HG02763 (cell line): Measurements from ENCODE around the gene MICALL1.

Experiments used
- ATAC-seq: cut with Tn5 transposase; IDR thresholded peaks from one replicate; pipeline ENCODE4 v1.9.1; 2021; ENCODE audit warnings: mild to moderate bottlenecking, moderate library complexity; ENCODE audit not compliant: unreplicated experiment

Gene MICALL1, protein sequence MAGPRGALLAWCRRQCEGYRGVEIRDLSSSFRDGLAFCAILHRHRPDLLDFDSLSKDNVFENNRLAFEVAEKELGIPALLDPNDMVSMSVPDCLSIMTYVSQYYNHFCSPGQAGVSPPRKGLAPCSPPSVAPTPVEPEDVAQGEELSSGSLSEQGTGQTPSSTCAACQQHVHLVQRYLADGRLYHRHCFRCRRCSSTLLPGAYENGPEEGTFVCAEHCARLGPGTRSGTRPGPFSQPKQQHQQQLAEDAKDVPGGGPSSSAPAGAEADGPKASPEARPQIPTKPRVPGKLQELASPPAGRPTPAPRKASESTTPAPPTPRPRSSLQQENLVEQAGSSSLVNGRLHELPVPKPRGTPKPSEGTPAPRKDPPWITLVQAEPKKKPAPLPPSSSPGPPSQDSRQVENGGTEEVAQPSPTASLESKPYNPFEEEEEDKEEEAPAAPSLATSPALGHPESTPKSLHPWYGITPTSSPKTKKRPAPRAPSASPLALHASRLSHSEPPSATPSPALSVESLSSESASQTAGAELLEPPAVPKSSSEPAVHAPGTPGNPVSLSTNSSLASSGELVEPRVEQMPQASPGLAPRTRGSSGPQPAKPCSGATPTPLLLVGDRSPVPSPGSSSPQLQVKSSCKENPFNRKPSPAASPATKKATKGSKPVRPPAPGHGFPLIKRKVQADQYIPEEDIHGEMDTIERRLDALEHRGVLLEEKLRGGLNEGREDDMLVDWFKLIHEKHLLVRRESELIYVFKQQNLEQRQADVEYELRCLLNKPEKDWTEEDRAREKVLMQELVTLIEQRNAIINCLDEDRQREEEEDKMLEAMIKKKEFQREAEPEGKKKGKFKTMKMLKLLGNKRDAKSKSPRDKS

DNA sequence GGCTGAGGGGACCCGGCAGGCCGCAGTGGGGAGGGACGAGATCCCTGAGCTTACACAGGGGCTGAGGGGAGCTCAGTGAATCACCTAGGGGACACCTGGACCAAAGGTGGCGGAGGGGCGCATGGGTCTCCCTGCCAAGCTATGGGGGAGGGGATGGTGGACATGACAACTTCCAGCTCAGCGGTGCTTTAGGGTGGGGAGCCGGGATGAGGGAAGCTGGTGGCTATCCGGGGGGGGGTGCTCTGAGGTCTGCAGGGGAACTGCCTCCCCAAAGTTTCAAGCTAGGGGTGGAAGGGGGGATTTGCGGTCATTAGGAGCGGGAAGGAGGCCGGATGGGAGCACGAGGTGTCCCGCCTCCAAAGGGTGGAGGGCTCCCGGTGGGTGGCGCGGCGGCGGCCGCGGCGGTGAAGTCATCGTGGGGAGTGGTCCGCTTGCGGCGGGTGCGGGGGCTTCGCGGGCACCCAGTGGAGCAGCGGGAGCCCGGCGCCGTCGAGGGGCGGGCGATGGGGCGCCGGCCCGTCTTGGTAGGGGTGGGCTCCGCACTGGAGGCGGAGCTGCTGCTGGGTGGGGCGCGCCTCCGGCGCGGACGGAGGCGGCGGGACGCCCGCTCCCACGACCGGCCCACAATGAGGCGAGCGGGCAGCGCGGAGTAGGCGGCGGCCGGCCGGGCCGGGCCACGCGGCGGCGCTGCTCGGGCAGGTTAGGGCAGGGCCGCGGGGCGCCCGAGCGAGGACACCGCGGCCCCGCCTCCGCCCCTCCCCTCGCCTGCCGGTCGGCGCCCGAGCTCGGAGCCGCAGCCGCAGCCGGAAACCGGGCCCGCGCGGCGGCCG, at the start of gene MICALL1:
Gene MICALL1, plus strand, starts transcription at position 764 of the 830 bp plus-strand sequence. CDS start 126 bp downstream, outside the sequence.
- peak; percentile 69 for ATAC-seq

GRCh38 chr22:37860796-37861421, 45.2 kb upstream of the MICALL1 start:
- no peak for ATAC-seq

GRCh38 chr22:37862570-37863325, 43.3 kb upstream of the MICALL1 start:
- ATAC-seq: no peak

- no peak for ATAC-seq
Measured at GRCh38 chr22:37865510-37865909, 40.6 kb upstream of the MICALL1 start.

- ATAC-seq: no peak
Measured at GRCh38 chr22:37870273-37870672, 35.8 kb upstream of the MICALL1 start.

- ATAC-seq: no peak
Measured at GRCh38 chr22:37880668-37881440, 25.2 kb upstream of the MICALL1 start.

DNA sequence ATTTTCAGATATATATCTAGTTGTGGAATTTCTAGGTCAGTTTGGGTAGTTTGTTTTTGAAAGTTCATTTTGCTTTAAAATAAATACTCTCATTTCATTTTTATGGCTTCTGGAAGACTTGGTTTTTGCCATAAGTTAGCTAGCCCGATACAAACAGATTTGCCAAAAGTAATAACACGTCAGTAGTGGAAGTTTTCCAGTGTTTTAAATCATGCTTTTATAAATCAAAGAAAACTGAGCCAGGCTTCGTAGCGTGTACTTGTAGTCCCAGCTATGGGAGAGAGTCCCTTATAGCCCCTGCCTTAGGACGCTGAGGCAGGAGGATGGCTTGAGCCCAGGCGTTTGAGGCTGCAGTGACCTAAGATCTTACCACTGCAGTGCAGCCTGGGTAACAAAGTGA, 21.7 kb upstream of the MICALL1 start:
- no peak for ATAC-seq

DNA sequence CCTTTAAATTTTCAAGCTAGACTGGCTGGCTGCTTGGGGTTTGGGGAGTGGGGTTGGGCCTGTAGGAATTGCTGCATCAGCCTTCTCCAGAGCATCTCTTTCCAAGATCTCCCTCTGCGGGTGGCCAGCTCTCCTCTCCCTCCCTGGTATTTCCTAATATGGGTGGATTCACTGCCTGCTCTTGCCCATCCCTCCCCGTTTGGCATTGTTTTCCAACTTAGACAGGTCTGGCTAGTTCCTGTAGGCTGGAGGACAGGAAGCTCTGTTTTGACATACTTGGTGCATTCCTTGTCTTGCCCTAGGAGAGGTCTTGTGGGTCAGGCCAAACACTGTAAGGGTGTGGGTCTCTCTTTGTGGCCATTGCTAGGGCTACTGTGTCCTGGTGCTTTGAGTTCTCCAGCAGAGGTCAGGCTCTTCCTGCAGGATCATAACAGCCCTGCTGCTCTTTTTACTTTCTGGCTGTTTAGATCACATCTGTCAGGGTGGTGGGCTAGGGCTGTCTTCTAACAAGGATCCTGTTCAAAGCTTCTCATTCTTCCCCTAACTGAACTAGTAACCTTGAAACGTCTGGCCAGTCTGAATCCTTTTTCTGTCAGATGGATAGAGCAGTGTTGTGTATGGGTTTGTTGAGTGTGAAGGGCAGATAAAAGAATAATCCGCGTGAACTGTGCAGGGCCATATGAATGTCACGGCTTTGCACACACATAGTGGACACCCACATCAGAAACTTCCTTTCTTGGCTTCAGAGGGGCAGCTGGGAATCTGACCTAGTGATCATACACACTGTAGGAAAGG, 18.3 kb upstream of the MICALL1 start:
- no peak for ATAC-seq

- ATAC-seq: no peak
Measured at GRCh38 chr22:37891926-37892325, 14.2 kb upstream of the MICALL1 start.

DNA sequence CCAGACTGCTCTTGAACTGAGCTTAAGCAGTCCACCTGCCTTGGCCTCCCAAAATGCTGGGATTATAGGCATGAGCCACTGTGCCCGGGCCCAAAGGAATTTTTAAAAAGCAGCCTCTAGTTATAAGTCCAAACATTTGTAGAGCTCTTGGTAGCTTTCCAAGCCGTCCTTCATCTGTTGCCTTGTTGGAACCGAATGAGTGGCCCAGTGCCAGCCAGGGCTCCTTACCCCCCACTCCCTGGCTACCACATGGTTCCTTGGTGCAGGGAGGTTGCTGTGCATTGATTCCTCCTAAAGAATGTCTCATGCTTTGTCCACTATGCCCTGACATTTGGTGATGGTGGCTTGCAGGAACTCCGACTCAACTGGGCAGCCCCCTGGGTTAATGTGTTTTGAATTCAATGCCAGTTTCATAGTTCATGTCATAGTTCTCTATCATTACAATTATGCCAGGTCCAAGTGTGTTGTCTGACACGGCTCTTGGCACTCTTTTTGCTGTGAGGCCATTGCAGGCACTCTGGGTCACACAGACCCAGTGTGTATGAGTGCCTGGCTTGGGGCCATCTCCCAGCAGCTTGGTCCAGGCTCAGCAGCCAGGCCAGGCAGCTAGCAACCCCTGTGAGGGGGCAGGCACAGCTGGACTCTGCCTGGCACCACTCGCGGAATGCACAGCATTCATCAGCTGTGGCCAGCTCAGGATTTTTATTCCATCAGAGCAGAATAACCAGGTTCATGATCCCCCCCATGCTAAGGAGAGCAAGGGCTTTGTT, 13.3 kb upstream of the MICALL1 start:
- ATAC-seq: no peak

GRCh38 chr22:37893583-37893983, 12.5 kb upstream of the MICALL1 start:
- ATAC-seq: no peak

- ATAC-seq: no peak
Measured at GRCh38 chr22:37894939-37895670, 11.0 kb upstream of the MICALL1 start.

DNA sequence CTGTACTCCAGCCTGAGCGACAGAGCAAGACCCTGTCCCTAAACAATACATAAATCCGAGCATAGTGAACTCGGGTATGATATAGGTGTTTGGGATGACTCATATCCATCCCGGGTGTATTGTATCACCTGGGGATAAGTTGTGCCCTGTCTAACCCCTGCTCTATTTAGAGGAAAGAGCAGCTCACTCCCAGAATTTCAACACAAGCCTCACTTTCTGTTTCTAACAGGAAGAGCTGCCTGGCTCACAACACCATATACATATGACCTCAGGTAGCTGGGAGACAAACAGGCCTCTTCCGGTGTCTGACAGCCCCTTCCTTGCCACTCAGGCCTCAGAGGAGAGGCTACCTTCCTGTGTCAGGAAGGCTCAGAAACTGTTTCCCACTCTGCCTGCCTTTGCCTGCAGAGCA, 9.9 kb upstream of the MICALL1 start:
- no peak for ATAC-seq

DNA sequence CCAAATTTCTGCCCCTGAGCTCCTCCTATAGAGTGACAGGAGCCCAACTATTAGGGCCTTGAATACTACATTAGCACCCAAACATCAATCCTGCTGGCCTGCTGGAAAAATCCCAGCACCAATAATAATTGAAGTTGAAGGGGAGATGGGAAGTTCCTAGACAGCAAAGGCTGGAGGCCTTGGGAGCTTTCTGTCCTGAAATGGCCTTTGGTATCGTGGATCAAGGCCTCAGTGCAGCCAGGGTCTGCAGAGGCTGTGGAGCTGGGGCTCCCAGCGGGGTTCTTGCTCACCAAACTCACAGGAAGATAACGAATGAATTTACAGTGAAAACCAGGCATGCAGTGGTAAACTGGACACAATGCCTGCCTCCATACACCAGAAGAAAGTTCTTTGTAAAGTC, 9.2 kb upstream of the MICALL1 start:
- no peak for ATAC-seq

- no peak for ATAC-seq
Measured at GRCh38 chr22:37897807-37898206, 8.3 kb upstream of the MICALL1 start.

DNA sequence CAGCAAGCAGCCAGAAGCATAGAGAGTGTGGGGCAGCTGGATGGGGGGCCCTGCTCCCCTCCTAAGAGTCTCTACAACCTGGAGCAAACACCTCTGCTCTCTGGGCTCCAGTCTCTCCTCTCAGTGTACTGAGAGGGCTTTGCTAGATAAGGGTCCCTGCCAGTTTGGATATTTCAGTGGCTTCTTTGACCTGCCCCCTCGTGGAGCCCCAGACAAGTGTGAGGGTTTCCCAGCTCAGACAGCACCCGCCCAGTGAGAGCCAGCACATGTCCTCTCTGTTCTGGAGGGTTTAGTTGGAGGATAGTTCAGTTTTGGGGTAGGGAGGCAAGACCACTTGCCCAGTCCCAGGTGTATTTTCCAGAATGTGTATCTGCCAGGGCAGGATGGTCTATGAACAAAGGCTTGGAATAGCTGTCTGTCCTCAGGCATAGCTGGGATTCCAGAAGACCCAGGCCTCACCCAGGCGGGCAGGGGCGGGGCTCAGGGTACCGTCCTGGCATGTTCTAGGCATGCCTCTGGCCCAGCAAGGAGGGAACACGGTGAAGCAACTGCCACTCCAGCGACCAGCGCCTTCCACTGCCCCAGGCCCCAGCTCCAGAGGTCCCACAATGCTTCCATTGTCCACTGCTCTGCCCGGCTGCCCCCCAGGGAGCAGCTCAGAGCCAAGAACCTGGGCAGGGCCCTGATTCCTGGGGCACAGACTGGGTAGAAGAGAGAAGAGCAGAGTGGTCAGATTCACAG, 7.5 kb upstream of the MICALL1 start:
- no peak for ATAC-seq
